PC-9 (cell line): Measurements from ENCODE around the gene KLHL17. TPM values are rescaled to one million over a fixed set of nuclear protein-coding genes. Genes with fewer than 3 reads are reported as not detected.

Experiments
- BruUV-seq: library from RNA; stranded (reverse); fragments of 400-500 nt; replicated peaks from 2 replicates; lab custom pipeline; 2021; lab: Mats Ljungman, UMichigan
- CTCF ChIA-PET: fragments of 300-600 bp; sonication (Branson Sonifier 250); formaldehyde crosslinking; loops from one replicate; lab custom pipeline; 2022; ENCODE audit warnings: antibody characterized with exemption; lab: Charles Lee
- POLR2A ChIA-PET: fragments of 300-600 bp; sonication (Branson Sonifier 250); formaldehyde crosslinking; loops from one replicate; lab custom pipeline; 2022; ENCODE audit warnings: antibody characterized with exemption; ENCODE audit not compliant: unreplicated experiment; lab: Charles Lee
- DNase-seq, 2 experiments: peaks; one replicate each; pipeline versions ENCODE4 v3.0.0 to v3.0.0-alpha.2; 2015 to 2022; ENCODE audit warnings: mixed read lengths in 1 of 2
- H2AFZ ChIP-seq: fragments of 200-600 bp; sonication (generic); 2 replicates; pipeline ENCODE4 v1.8.1; 2017; ENCODE audit warnings: antibody characterized with exemption
- H3F3A ChIP-seq: fragments of 200-600 bp; sonication (generic); 2 replicates; pipeline ENCODE4 v1.8.1; 2017; ENCODE audit warnings: antibody characterized with exemption, mild to moderate bottlenecking, low read depth; ENCODE audit not compliant: insufficient read depth
- H3K27ac ChIP-seq: fragments of 200-600 bp; sonication (generic); 2 replicates; pipeline ENCODE4 v1.6.1; 2016; ENCODE audit warnings: mixed run types
- H3K27me3 ChIP-seq: fragments of 200-600 bp; sonication (generic); 2 replicates; pipeline ENCODE4 v1.6.1; 2016; ENCODE audit warnings: low read depth, mixed run types; ENCODE audit not compliant: insufficient read depth
- H3K36me3 ChIP-seq: fragments of 200-600 bp; sonication (generic); 2 replicates; pipeline ENCODE4 v1.6.1; 2016; ENCODE audit warnings: low read depth, mixed run types
- H3K4me1 ChIP-seq: fragments of 200-600 bp; sonication (generic); replicated peaks from 2 replicates; pipeline ENCODE4 v1.6.1; 2016; ENCODE audit warnings: mixed run types; ENCODE audit not compliant: insufficient read depth
- H3K4me2 ChIP-seq: fragments of 200-600 bp; sonication (generic); 2 replicates; pipeline ENCODE4 v1.6.1; 2017; ENCODE audit warnings: mixed run types
- H3K4me3 ChIP-seq: fragments of 200-600 bp; sonication (generic); 2 replicates; pipeline ENCODE4 v1.6.1; 2016; ENCODE audit warnings: mixed run types
- H3K79me2 ChIP-seq: fragments of 200-600 bp; sonication (generic); 2 replicates; pipeline ENCODE4 v1.6.1; 2017; ENCODE audit warnings: low read depth, mixed run types
- H3K9me2 ChIP-seq: fragments of 200-600 bp; sonication (generic); 2 replicates; pipeline ENCODE4 v1.8.1; 2017; ENCODE audit warnings: mild to moderate bottlenecking; ENCODE audit not compliant: insufficient read depth
- H3K9me3 ChIP-seq: fragments of 200-600 bp; sonication (generic); 2 replicates; pipeline ENCODE4 v1.8.1; 2016; ENCODE audit warnings: low read depth; ENCODE audit not compliant: insufficient read depth
- H4K20me1 ChIP-seq: fragments of 200-600 bp; sonication (generic); 2 replicates; pipeline ENCODE4 v1.8.1; 2017; ENCODE audit not compliant: insufficient read depth
- CTCF ChIP-seq: fragments of 200-600 bp; sonication (generic); conservative IDR thresholded peaks from 2 replicates; pipeline ENCODE4 v1.6.1; 2017; ENCODE audit warnings: mixed run types, antibody characterized with exemption, mild to moderate bottlenecking, moderate library complexity
- EZH2 ChIP-seq: fragments of 200-600 bp; sonication (generic); IDR thresholded peaks from 2 replicates; pipeline ENCODE4 v1.8.0; 2017; ENCODE audit warnings: antibody characterized with exemption, low read depth
- intact Hi-C: fragments of 100-400 bp; cut with micrococcal nuclease; formaldehyde crosslinking; loops from one replicate; pipeline ENCODE4 v1.10.0; 2022; ENCODE audit not compliant: unreplicated experiment
- total RNA-seq: library from RNA; stranded (reverse); gene quantifications from 2 replicates; pipeline ENCODE4 v1.2.3, GENCODE V29; 2021

Gene KLHL17
- total RNA-seq, 1 experiment from 2014 or later = 22.7 TPM

DNA sequence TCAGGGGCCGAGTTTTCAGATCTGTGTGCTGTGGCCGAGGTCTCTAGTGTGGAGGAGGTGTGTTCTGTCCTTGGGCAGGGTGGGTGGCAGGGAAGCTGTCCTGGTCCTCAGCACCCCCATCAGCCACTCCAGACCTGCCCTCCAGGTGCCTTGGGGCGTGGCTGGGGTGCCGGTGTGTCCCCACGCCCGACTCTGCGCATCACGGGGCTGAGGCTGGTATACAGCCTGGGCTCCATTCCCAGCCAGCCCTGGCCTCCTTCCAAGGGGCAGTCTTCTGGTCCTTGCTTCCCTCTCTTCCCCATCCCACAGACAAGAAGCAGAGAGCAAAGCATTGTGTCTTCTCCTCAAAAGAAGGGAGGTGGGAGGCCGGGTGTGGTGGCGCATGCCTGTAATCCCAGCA, 32.6 kb upstream of the KLHL17 start:
- no peak overlapping the region for H3K4me2 ChIP-seq
- H3K4me1 ChIP-seq = peaks cover 2% of the 10 kb centered on the region
- POLR2A ChIA-PET = no interaction called here
- H3F3A ChIP-seq = peaks cover 18% of the 10 kb centered on the region
- no peak for DNase-seq
- no peaks in the 10 kb centered on the region; the same call in 1 of the 2 replicates for H4K20me1 ChIP-seq
- no peak overlapping the region for H2AFZ ChIP-seq
- no TSS peak for BruUV-seq
- intact Hi-C loops = no loop called here
- no peaks in the 10 kb centered on the region for H3K9me3 ChIP-seq
- peaks cover 26% of the 10 kb centered on the region for H3K27me3 ChIP-seq
- no peaks in the 10 kb centered on the region for H3K79me2 ChIP-seq
- no peak for TF ChIP-seq EZH2
- no peak for TF ChIP-seq CTCF
- H3K36me3 ChIP-seq = no peaks in the 10 kb centered on the region
- no peaks in the 10 kb centered on the region for H3K9me2 ChIP-seq
- no peak overlapping the region for H3K4me3 ChIP-seq
- no peak overlapping the region for H3K27ac ChIP-seq
- CTCF ChIA-PET = no interaction called here

DNA sequence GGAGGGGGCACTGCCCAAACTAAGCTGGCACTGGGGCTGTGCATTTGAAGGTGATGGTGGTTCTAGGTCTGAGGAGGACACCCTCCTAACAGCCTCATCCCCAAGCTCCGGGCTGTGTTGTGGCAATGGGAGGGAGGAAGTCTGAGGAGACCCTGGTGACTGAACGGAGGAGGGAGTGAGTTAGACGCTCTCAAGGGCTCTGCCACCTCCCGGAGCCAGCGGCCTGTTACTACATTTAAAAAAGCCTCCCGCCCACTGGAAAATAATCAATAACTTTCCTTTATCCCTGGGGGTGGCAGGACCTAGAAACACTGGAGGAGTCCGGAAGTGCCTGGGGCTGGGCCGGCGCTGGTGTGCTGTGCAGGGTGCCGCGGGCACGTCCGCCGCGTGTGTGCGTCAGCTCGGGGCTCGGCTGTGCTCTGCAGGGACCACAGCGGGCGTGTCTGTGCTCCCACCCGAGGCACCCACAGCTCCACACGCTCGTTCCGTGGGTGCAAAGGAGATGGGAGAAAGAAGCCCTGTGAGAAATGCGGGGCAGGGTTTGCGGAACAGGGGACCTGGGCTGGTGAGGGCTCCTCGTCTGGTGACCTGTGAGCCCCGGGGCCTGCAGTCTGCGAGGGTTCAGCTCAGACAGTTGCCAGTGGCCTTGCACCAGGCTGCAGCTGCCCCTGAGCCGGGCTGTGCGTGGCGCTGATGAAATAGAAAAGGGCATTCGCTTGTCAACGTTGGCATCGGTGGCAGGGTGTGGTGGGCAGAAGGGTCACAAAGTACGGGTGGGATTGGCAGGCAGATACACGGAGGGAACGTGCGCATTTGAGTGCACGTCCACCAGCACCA, 31.3 kb upstream of the KLHL17 start:
- DNase-seq = no peak
- Histone ChIP-seq H3K27me3 (peaks cover 26% of the 10 kb centered on the region), H4K20me1 (no peaks in the 10 kb centered on the region), H2AFZ (no peak overlapping the region), H3K4me2 (no peak overlapping the region), H3K27ac (no peak overlapping the region), H3K4me3 (no peak overlapping the region), H3K9me2 (no peaks in the 10 kb centered on the region), H3K9me3 (no peaks in the 10 kb centered on the region), H3F3A (peaks cover 23% of the 10 kb centered on the region), H3K36me3 (no peaks in the 10 kb centered on the region), H3K79me2 (no peaks in the 10 kb centered on the region), H3K4me1 (peaks cover 12% of the 10 kb centered on the region)
- TF ChIP-seq EZH2 (no peak), CTCF (no peak)
- ChIA-PET POLR2A (no interaction called here), CTCF (interaction anchor here (0.7 kb wide), 1 partner anchor 9 kb away, joined by 4 read pairs; no protein-coding TSS in a partner anchor)
- intact Hi-C loops = no loop called here
- BruUV-seq = no TSS peak

- no peaks in the 10 kb centered on the region for H4K20me1 ChIP-seq
These were observed 30.4 kb upstream of the KLHL17 start for GRCh38 chr1:929712-930632.

More at GRCh38 chr1:929712-930632, 30.4 kb upstream of the KLHL17 start:
- DNase-seq = no peak
- Histone ChIP-seq H3K79me2 (no peaks in the 10 kb centered on the region), H3K27me3 (peaks cover 28% of the 10 kb centered on the region), H3K4me3 (no peak overlapping the region), H3F3A (peaks cover 24% of the 10 kb centered on the region), H3K27ac (no peak overlapping the region), H3K4me2 (no peak overlapping the region), H3K36me3 (no peaks in the 10 kb centered on the region), H3K9me2 (no peaks in the 10 kb centered on the region), H3K4me1 (peaks cover 13% of the 10 kb centered on the region), H3K9me3 (no peaks in the 10 kb centered on the region), H2AFZ (no peak overlapping the region)
- POLR2A ChIA-PET = no interaction called here
- CTCF ChIA-PET = no interaction called here
- BruUV-seq = no TSS peak
- TF ChIP-seq EZH2 (no peak), CTCF (no peak)
- intact Hi-C loops = no loop called here
